Right atrium auricular region (tissue), 2 donors: ENCODE data around the gene TRIO. TPM values are rescaled to one million over a fixed set of nuclear protein-coding genes. Genes with fewer than 3 reads are reported as not detected.

Experiments used
- DNase-seq: peaks from one replicate; pipeline ENCODE4 v3.0.0-alpha.2; 2019; ENCODE audit warnings: low spot score
- H3K27ac ChIP-seq, 2 donors: fragments of 200-600 bp; sonication (generic); 1 replicate in 1 of 2; 2 replicates in 1 of 2; pipeline ENCODE4 v1.5.1; 2016 to 2019
- H3K27me3 ChIP-seq, 2 donors: fragments of 200-600 bp; sonication (generic); one replicate each; pipeline versions ENCODE4 v1.5.1 to v1.6.0; 2017 to 2019
- H3K36me3 ChIP-seq: fragments of 200-600 bp; sonication (generic); one replicate; pipeline ENCODE4 v1.5.1; 2016
- H3K4me1 ChIP-seq, 2 donors: fragments of 200-600 bp; sonication (generic); one replicate each; pipeline versions ENCODE4 v1.5.1 to v1.6.0; 2017 to 2019
- H3K4me3 ChIP-seq, 2 donors: fragments of 200-600 bp; sonication (generic); 1 replicate in 1 of 2; 2 replicates in 1 of 2; pipeline ENCODE4 v1.5.1; 2017 to 2019; ENCODE audit warnings: mild to moderate bottlenecking in 1 of 2, moderate library complexity in 1 of 2
- H3K9me3 ChIP-seq, 2 donors: fragments of 200-600 bp; sonication (generic); one replicate each; pipeline ENCODE4 v1.5.1; 2019
- CTCF ChIP-seq, 2 donors: fragments of 200-600 bp; sonication (generic); IDR thresholded peaks; one replicate each; pipeline ENCODE4 v1.5.1; 2019; ENCODE audit warnings: antibody characterized with exemption in 2 of 2
- total RNA-seq, 2 donors: library from RNA; depleted of rRNA; stranded (reverse); fragments of >200 nt; gene quantifications; one replicate each; pipeline ENCODE4 v1.1.0, GENCODE V29; 2016

Gene TRIO
- total RNA-seq, 2 donors from 2014 or later, result 51.6 to 67.0 TPM

GRCh38 chr5:14110196-14110595 lies 32.9 kb upstream of the TRIO start:
- Histone ChIP-seq H3K27me3 (no peaks in the 10 kb centered on the region), H3K27ac (no peak overlapping the region), H3K9me3 (no peaks in the 10 kb centered on the region), H3K4me1 (peaks cover 0 to 24% of the 10 kb centered on the region in 2 donors), H3K4me3 (no peak overlapping the region), H3K36me3 (no peaks in the 10 kb centered on the region)
- TF ChIP-seq CTCF (IDR thresholded peaks at IDR 0.05), result no peak
- DNase-seq, result no peak

GRCh38 chr5:14110680-14111079 lies 32.5 kb upstream of the TRIO start:
- H3K27me3 ChIP-seq, result no peaks in the 10 kb centered on the region
- H3K27ac ChIP-seq, result no peak overlapping the region
- H3K9me3 ChIP-seq, result no peaks in the 10 kb centered on the region
- peaks cover 0 to 24% of the 10 kb centered on the region in 2 donors for H3K4me1 ChIP-seq
- DNase-seq, result no peak
- H3K36me3 ChIP-seq, result no peaks in the 10 kb centered on the region
- no peak for TF ChIP-seq CTCF (IDR thresholded peaks at IDR 0.05)
- H3K4me3 ChIP-seq, result no peak overlapping the region

- H3K4me3 ChIP-seq, result no peak overlapping the region
- TF ChIP-seq CTCF (IDR thresholded peaks at IDR 0.05), result no peak
- H3K27ac ChIP-seq, result peak overlapping the region; percentile 7 to 9
- H3K36me3 ChIP-seq, result no peaks in the 10 kb centered on the region
- H3K4me1 ChIP-seq, result peaks cover 0 to 21% of the 10 kb centered on the region in 2 donors
- H3K9me3 ChIP-seq, result no peaks in the 10 kb centered on the region
- DNase-seq, result peak; percentile 66
- no peaks in the 10 kb centered on the region for H3K27me3 ChIP-seq
These were observed 30.0 kb upstream of the TRIO start for GRCh38 chr5:14112998-14113652.

GRCh38 chr5:14114615-14115251 lies 28.4 kb upstream of the TRIO start:
- DNase-seq, result no peak
- no peak overlapping the region for H3K27ac ChIP-seq

GRCh38 chr5:14115323-14115895 lies 27.7 kb upstream of the TRIO start:
- Histone ChIP-seq H3K36me3 (no peaks in the 10 kb centered on the region), H3K9me3 (no peaks in the 10 kb centered on the region), H3K4me3 (no peak overlapping the region), H3K4me1 (peaks cover 0 to 22% of the 10 kb centered on the region in 2 donors), H3K27me3 (no peaks in the 10 kb centered on the region), H3K27ac (no peak overlapping the region)
- no peak for TF ChIP-seq CTCF (IDR thresholded peaks at IDR 0.05)
- DNase-seq, result no peak

More at GRCh38 chr5:14114615-14115251, 28.4 kb upstream of the TRIO start:
- H3K36me3 ChIP-seq, result no peaks in the 10 kb centered on the region
- peaks cover 0 to 22% of the 10 kb centered on the region in 2 donors for H3K4me1 ChIP-seq
- no peaks in the 10 kb centered on the region for H3K9me3 ChIP-seq
- no peak for TF ChIP-seq CTCF (IDR thresholded peaks at IDR 0.05)
- H3K27me3 ChIP-seq, result no peaks in the 10 kb centered on the region
- H3K4me3 ChIP-seq, result no peak overlapping the region
